Stimulated activated CD4-positive, alpha-beta T cell treated with anti-CD3 and anti-CD28 coated beads, TNF-alpha, amount 100 ng/mL, for 24 hours (primary cell): Measurements from ENCODE around the gene WDR91.
"Not testable (repeated sequence)": the region's sequence is repeated elsewhere in the genome, so short reads cannot be mapped to it uniquely, and the experiment has no call there.

Experiments used
- DNase-seq, 3 experiments: peaks; one replicate each; pipeline ENCODE4 v3.0.0-alpha.2; 2020; ENCODE audit warnings: low read depth in 3 of 3

Gene WDR91

GRCh38 chr7:135179321-135179925 is 31.9 kb downstream of the WDR91 start:
- no peak for DNase-seq

GRCh38 chr7:135178364-135178763 is 33.0 kb downstream of the WDR91 start:
- DNase-seq, result no peak

- no peak for DNase-seq
Observed at GRCh38 chr7:135177028-135177696, 34.2 kb downstream of the WDR91 start.

GRCh38 chr7:135175931-135176330 is 35.4 kb downstream of the WDR91 start:
- DNase-seq, result no peak

- no peak for DNase-seq
Observed at GRCh38 chr7:135174941-135175340, 36.4 kb downstream of the WDR91 start.

GRCh38 chr7:135173916-135174315 is 37.4 kb downstream of the WDR91 start:
- DNase-seq, result not testable (repeated sequence)

GRCh38 chr7:135171581-135172291 is 39.6 kb downstream of the WDR91 start:
- DNase-seq, result not testable (repeated sequence)

- not testable (repeated sequence) for DNase-seq
Observed at GRCh38 chr7:135170998-135171481, 40.3 kb downstream of the WDR91 start.

GRCh38 chr7:135170274-135170997 is 40.9 kb downstream of the WDR91 start, which contains the start of gene CYREN:
CYREN (minus strand) TSS chr7:135170707; CDS start chr7:135168922, 1,785 bp downstream.
- DNase-seq, result peak; percentile 83 to 92 (median 87)

- DNase-seq, result no peak
Observed at GRCh38 chr7:135169964-135170273, 41.4 kb downstream of the WDR91 start.

- DNase-seq, result peak in 2 of 3 experiments; percentile 23 to 61
Observed at GRCh38 chr7:135169141-135169963, 42.0 kb downstream of the WDR91 start.

- DNase-seq, result no peak
Observed at GRCh38 chr7:135168489-135169140, 42.7 kb downstream of the WDR91 start.

- no peak for DNase-seq
Observed at GRCh38 chr7:135168001-135168400, 43.3 kb downstream of the WDR91 start.

- DNase-seq, result no peak
Observed at GRCh38 chr7:135167365-135167917, 43.9 kb downstream of the WDR91 start.

GRCh38 chr7:135166338-135166990 is 44.9 kb downstream of the WDR91 start:
- DNase-seq, result no peak

- no peak for DNase-seq
Observed at GRCh38 chr7:135165862-135166261, 45.5 kb downstream of the WDR91 start.

- no peak for DNase-seq
Observed at GRCh38 chr7:135164357-135165061, 46.8 kb downstream of the WDR91 start.

GRCh38 chr7:135162382-135163001 is 48.8 kb downstream of the WDR91 start:
- DNase-seq, result no peak

- no peak for DNase-seq
Observed at GRCh38 chr7:135161669-135162068, 49.7 kb downstream of the WDR91 start.
